HG02623 (cell line): ENCODE results near the gene VRTN.

Source experiments
- ATAC-seq: cut with Tn5 transposase; IDR thresholded peaks from one replicate; pipeline ENCODE4 v1.9.1; 2021; ENCODE audit warnings: moderate library complexity; ENCODE audit not compliant: unreplicated experiment

Gene VRTN

DNA sequence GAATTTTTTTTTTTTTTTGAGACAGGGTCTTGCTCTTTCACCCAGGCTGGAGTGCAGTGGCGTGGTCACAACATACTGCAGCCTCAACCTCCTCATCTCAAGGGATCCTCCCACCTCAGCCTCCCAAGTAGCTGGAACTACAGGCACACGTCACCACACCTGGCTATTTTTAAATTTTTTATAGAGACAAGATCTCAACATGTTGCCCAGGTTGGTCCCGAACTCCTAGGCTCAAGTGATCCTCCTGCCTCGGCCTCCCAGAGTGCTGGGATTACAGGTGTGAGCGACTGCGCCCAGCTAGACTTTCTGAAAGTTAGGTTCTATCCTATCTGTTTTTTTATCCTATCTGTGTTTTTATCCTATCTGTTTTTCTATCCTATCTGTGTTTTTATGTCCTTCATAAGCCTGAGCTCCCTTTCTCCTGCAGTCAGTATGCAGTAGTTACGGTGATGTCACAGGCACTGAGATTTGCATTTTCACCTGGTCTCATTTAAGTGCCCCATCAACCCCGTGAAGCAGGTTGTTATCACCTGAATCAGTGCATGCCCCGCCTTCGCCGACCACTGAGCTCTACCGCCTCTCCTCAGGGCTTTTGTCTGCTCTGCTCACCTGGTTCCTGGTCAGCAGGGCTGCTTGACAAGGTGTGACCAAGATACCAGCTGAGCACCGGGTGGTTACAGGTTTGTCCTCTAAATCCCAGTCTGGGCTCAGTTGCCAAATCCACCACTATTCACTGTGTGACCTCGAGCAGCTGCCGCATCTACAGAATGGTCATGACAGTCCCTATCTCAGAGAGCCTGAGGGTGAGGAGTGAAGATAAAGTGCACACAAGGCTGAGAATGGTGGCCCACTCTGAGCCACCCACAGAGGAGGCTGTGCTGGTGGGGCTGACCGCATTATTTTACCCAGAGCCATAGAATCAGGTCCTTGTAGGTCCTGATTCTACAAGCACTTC is 44.6 kb downstream of the VRTN start:
- no peak for ATAC-seq

DNA sequence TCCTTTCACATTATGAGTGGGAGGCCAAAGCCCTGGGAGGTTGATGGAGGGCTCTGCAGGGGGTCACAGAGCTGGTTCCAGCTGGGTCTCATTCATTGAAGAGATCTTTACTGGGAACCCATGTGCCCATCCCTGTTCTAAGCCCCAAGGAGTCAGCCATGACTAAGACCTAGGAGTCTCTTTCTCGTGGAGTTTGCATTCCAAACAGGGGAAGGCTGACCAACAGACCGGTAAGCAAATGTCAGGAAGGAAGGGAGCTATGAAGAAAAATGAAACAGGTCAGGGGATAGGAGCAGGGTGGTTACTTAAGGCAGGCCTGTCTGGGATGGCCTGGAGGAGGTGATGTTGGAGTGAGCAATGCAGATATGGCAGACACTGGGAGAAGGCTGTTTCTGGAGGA is 46.3 kb downstream of the VRTN start:
- no peak for ATAC-seq

DNA sequence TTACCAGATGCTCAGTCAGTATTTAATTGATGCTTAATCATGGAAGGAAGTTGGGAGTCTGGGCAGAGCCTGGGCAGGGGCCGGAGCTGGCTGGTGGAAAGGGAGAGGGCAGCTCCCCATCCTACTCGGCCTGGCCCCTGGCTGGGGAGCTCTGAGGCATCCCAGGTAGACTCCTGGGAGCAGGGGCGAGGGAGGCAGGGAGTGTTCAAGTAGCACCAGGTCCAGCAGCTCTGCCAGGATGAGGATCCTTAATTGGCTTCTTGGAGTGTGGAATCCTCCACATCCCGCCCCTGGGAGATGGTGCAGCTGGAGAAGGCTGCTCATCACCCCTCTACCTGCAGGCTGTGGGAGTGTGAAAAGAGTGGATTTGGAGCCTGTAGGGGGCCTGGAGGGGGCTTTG is 46.8 kb downstream of the VRTN start:
- ATAC-seq: no peak

DNA sequence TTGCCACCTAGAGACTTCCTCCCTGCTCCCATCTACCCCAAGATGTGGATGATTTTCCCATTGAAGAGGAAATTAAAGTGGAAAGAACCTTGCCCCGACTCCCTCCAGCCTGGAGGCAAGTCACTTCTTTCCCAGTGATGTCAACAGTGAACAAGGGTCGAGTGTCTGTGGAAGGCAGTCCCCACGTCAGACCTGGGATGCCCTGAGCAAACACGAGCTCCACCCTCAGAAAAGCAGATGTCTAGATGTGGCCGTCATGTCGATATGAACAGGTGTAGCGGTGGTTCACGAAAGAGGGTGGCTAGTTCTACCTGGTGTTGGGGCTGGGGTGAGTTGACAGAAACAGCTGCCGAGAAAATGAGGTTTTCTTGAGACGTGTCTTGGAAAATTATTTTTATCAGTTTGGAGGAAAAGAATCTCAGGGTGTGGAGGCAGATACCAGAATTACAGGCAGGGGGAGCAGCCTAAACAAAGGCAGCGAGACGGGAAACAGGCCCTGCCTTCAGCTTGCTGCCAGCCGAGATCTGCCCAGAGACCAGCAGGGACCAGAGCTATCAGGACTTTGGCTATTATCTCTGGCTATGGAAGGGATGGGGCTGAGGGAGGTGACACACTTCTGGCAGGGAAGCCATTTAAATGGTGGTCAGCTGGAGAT is 51.9 kb downstream of the VRTN start:
- no peak for ATAC-seq

DNA sequence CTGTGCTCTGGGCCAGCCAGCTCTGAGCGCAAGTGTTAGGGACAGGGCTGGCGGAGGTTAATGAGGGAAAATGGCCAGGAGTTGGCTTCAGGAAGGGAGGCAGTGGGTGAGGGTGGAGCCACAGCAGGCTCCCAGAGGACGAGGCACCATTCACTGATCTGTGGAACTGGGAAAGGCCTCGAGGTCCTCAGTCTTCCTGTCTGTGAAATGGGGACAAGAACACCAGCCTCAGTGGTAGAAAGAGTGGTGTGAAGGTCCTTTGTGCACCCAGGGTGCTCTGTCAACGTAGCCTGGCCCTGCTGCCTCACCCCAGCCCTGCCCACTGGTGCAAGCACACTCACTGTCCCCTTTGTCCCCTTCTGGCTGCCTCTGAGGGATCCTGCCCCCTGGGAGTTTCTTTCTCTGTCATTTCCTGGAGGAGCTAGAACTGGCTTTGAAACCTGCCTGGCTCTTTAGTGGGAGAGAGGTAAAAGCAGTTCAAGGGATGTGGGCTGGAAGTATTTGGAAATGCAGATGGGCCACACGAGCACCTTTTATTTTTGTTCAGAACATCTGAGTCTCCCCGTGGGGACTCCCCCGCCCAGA is 52.7 kb downstream of the VRTN start:
- no peak for ATAC-seq

DNA sequence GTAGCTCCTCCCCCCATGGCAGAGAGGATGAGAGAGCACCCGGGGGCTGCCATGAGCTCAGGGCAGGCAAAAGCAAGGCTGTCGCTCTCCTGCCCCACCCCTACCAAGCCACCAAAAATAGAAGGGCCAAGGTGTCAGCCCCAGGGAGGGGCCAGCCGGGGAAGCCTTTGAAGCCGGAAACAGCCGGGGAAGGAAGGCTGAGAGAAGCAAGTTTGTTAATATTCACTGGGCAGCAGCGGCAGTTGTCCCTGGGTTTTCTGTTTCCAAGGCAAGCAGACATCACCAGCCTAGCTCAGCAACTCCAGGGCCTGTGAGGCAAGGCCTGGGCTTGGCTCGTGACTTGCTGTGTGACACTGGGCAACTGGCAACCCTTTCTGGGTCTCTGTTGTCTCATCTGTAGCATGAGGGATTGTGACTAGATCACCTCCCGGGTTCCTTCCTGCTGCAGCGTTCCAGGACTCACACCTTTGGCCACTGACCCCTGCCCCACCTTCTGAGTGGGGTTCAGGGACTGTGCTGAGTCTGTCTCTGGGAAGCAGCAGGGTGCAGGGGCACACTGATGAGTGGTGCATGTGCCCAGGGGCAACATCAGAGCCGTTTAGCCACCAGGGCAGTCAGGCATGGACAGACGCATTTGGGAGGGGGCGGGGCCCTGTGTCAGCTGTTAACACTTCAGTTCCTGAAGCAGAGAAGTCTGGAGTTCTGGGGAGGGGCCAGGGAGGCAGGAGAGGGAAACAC is 53.4 kb downstream of the VRTN start:
- peak; percentile 73 for ATAC-seq

DNA sequence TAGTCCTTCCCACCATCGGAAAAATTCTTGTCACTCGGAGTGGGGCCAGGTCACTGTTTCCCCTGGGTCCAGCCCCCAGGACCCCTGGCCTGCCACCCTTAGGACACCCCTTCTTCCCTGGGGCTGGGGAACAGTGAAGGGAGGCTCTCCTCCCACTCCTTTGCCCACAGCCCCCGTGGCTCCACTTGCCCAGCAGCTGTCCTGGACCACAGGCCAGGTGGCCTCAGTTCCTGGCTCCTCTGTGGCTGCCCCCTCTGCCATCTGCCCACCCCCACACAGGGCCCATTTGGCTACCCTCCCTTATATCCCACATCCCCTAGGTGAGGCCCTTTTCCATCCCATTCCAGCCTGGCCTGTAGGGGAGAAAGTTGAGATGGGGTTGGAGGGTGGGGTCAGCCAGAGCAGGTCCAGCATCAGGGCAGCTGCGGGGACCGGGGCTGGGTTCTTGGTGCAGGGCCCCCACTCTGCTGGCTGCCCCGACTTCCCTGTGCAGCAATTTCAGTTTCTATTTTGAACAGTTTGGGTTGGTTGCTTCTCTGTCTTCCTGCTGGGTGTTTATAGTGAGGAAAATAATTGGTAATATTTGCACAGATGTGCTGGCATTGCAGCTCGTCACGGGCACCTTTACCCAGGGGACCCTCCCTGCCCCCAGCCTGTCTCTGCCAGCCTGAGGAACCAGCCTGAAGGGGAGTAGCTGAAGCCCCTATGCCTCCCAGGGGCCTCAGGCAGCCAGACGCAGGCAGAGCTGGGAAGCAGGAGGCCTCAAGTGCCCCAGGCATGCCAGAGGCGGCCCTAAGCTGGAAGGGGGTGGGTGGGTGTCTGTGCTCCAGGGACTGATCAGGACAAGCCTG is 54.4 kb downstream of the VRTN start:
- ATAC-seq: no peak

DNA sequence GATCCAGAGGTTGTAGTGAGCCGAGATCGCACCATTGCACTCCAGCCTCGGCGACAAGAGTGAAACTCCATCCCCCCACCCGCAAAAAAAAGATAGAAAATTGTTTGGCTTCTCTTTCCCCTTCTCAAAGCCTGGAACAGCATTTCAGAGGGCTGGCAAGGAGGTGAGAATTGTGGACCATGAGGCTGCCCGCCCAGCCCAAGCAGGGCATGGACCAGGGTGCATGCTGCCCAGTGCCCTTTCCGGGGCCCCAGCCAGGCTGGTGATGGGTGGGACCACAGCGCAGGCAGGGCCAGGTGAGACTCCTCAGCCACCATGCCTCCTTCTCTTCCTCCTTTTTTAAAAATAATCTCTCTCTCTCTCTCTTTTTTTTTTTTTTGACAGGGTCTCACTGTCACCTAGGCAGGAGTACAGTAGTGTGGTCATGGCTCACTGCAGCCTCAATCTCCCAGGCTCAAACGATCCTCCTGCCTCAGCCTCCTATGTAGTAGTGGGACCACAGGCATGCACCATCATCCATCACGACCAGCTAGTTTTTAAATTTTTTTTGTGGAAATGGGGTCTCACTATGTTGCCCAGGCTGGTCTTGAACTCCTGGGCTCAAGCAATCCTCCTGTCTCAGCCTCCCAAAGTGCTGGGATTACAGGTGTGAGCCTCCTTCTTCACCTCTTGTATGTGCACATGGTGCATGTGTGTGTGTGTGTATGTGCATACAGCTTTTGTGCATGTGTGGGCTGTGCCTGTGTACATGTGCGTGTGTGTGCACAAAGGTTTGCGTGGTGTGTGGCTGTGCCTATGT is 55.5 kb downstream of the VRTN start:
- no peak for ATAC-seq

DNA sequence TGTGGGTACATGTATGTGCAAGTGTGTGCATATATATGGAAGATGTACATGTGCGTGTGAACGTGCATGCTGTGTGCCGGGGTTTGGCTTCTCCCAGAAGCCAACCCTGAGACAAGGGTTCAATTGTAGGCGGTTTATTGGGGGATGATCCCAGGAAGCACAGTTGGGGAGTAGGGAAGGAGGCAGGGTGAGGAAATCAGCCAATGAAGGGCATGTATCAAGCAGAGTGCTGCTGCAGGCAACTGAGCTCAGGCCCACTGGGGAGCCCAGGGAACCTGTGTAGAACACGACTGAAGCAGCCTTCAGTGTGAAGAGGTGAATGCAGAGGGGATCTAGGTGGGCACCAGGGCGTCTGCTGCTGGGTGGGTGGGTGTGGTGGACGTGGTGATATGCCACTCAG is 56.2 kb downstream of the VRTN start:
- no peak for ATAC-seq

DNA sequence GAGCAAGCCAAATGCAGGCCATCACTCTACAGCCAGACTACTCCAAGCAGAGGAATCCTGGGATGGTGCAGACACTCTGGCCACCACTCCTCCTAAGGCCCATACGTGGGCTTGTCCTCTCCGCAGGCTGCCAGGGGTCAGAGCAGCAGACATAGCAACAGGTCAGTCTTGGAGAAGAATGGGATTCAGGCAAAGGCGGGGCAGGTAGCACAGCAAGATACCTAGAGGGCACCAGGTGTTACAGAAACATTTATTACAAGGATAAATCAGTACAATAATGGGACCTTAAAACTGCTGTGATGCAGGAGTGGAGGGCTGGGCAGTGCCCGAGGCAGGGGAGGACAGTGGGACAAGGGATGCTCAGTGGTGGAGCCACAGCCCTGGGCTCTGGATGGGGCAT is 57.4 kb downstream of the VRTN start:
- ATAC-seq: no peak

DNA sequence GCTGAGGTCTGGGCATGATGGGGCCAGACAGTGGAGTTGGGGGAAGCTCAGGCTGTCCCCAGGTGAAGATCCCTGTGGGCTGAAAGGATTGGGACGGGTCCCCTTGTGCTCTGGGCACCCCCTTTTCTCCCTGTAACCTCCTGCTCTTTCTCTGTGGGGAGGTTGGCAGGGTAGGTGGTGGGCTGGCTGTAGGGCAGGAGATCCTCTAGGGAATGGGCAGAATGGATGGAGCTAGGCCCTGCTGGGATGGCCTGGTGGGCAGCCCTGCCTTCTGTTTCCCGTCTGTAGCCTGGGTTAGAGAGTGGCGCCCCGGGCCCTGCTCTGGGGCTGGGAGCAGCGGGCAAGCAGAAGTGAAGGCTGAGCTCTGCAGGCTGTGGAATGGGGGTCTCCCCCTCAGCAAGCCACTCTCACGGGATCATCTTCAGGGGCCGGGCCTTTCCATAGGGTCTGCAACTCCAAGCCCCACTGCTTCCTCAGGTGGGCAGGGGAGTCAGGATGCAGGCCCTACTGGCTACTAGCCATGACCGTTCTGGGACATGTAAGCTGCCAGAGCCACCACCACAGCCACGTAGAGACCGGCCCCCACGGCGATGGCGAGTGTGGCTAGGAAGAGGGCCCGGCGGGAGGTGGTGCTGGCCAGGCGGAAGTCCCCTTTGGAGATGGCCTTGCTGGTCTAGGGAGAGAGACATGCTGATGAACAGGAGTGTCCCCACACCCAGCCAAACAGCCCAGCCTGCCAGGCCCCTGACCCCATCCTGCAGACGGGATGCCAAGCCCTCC is 58.9 kb downstream of the VRTN start:
- ATAC-seq: no peak

DNA sequence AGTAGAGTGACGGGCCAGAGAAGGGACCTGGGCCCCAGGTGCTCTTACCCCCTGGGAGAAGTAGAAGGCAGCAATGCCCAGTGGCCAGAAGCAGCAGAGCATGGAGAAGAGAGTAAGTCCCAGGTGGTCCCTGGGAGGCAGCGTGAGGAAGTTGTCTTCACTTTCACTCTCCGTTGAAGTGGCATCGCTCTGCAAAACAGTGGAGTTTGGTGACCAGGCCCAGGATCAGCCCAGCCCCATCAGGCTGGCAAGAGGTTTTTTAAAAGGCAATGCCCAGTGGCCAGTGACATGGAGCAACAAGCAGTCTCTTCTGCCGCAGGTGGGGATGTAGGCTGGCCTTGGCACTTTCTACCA is 59.5 kb downstream of the VRTN start:
- no peak for ATAC-seq

DNA sequence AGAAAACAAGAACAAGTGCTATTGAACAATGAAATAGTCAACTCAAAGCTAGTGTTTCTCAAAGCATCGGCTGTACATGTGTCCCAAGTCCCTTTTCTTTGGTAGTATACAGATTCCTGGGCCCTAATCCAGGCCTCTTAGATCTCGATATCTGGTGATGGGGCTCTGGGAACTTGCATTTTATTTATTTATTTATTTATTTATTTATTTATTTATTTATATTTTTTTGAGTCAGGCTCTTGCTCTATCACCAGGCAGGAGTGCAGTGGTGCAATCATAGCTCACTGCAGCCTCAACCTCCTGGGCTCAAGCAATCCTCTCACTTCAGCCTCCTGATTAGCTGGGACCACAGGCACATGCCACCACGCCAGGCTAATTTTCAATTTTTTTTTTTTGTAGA is 60.6 kb downstream of the VRTN start:
- ATAC-seq: no peak

DNA sequence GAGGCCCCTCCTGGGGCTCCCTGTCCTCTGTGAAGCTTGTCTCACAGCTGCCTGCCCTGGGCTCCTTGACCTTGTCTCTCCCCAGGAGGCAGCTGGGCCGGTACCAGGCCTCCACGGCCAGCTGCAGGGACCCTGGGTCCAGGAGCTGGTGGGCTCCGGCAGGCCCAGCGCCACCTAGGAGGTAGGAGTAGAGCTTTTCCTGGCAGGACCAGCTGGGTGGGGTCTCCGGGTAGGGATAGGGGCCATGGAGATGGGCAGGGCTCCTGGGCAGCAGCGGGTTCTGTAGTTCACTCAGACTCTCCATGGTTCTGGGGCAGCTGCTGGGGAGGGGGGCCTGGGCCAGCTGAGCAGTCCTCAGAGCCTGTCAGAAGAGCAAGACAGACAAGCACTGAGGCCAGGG is 61.2 kb downstream of the VRTN start:
- no peak for ATAC-seq
